RWPE2 (cell line): ENCODE measurements around the gene TBC1D3B.

Experiments
- ATAC-seq: fragments of 200-7000 bp; cut with Tn5 transposase; 3 replicates; pipeline ENCODE4 v1.9.1; 2021; ENCODE audit warnings: low read depth
- DNase-seq: peaks from one replicate; pipeline ENCODE4 v3.0.0-alpha.2; 2020; ENCODE audit warnings: low spot score
- H3K27ac ChIP-seq: fragments of 450-650 bp; 2 replicates; pipeline ENCODE4 v1.5.1; 2017; ENCODE audit warnings: mild to moderate bottlenecking; ENCODE audit not compliant: poor library complexity, severe bottlenecking
- H3K27me3 ChIP-seq: fragments of 250-450 bp; sonication (Bioruptor Pico); 2 replicates; pipeline ENCODE4 v1.5.1; 2021; ENCODE audit warnings: mild to moderate bottlenecking, moderate library complexity; ENCODE audit not compliant: insufficient read depth, poor library complexity, severe bottlenecking
- H3K36me3 ChIP-seq: fragments of 250-450 bp; sonication (Bioruptor Pico); 2 replicates; pipeline ENCODE4 v1.5.1; 2020; ENCODE audit warnings: low read depth, mild to moderate bottlenecking, moderate library complexity
- H3K4me1 ChIP-seq: fragments of 250-450 bp; sonication (Bioruptor Pico); 2 replicates; pipeline ENCODE4 v1.5.1; 2021; ENCODE audit warnings: mild to moderate bottlenecking, moderate library complexity; ENCODE audit not compliant: insufficient read depth, poor library complexity, severe bottlenecking
- H3K4me3 ChIP-seq: fragments of 250-450 bp; sonication (Bioruptor Pico); 2 replicates; pipeline ENCODE4 v1.5.1; 2021; ENCODE audit warnings: mild to moderate bottlenecking, moderate library complexity; ENCODE audit not compliant: severe bottlenecking
- H3K9me3 ChIP-seq: fragments of 250-450 bp; sonication (Bioruptor Pico); 2 replicates; pipeline ENCODE4 v1.5.1; 2021; ENCODE audit warnings: mild to moderate bottlenecking, moderate library complexity; ENCODE audit not compliant: severe bottlenecking
- CTCF ChIP-seq: fragments of 450-650 bp; IDR thresholded peaks from one replicate; pipeline ENCODE4 v1.5.1; 2017; ENCODE audit warnings: mild to moderate bottlenecking, moderate library complexity; ENCODE audit not compliant: poor library complexity, severe bottlenecking

The TBC1D3B gene

GRCh38 chr17:36128411-36128978 is 47.9 kb downstream of the TBC1D3B start:
- DNase-seq, result no peak
- H3K4me1 ChIP-seq, result no peaks in the 10 kb centered on the region
- H3K27ac ChIP-seq, result no peak overlapping the region
- H3K9me3 ChIP-seq, result no peaks in the 10 kb centered on the region
- no peak for ATAC-seq
- no peak for TF ChIP-seq CTCF
- H3K27me3 ChIP-seq, result peaks cover 10% of the 10 kb centered on the region
- no peaks in the 10 kb centered on the region for H3K36me3 ChIP-seq
- H3K4me3 ChIP-seq, result no peak overlapping the region

GRCh38 chr17:36127911-36128310 is 48.5 kb downstream of the TBC1D3B start:
- no peak for TF ChIP-seq CTCF
- ATAC-seq, result no peak

GRCh38 chr17:36127199-36127893 is 49.1 kb downstream of the TBC1D3B start:
- no peak overlapping the region for H3K27ac ChIP-seq
- DNase-seq (no peak), ATAC-seq (no peak)
- no peaks in the 10 kb centered on the region for H3K4me1 ChIP-seq
- H3K9me3 ChIP-seq, result no peaks in the 10 kb centered on the region
- TF ChIP-seq CTCF, result no peak
- no peaks in the 10 kb centered on the region for H3K36me3 ChIP-seq
- H3K4me3 ChIP-seq, result no peak overlapping the region
- H3K27me3 ChIP-seq, result peaks cover 10% of the 10 kb centered on the region

More at GRCh38 chr17:36127911-36128310, 48.5 kb downstream of the TBC1D3B start:
- Histone ChIP-seq H3K4me3 (no peak overlapping the region), H3K4me1 (no peaks in the 10 kb centered on the region), H3K27ac (no peak overlapping the region), H3K36me3 (no peaks in the 10 kb centered on the region), H3K27me3 (peaks cover 10% of the 10 kb centered on the region), H3K9me3 (no peaks in the 10 kb centered on the region)
- no peak for DNase-seq

GRCh38 chr17:36124879-36125824 is 51.3 kb downstream of the TBC1D3B start:
- no peaks in the 10 kb centered on the region for H3K4me1 ChIP-seq
- no peak overlapping the region for H3K27ac ChIP-seq
- DNase-seq (no peak), ATAC-seq (no peak)
- peaks cover 9% of the 10 kb centered on the region for H3K27me3 ChIP-seq
- H3K36me3 ChIP-seq, result no peaks in the 10 kb centered on the region
- TF ChIP-seq CTCF, result no peak
- H3K4me3 ChIP-seq, result no peak overlapping the region
- no peaks in the 10 kb centered on the region for H3K9me3 ChIP-seq
